ENCODE results near the gene PTPRN2.

Gene PTPRN2

DNA sequence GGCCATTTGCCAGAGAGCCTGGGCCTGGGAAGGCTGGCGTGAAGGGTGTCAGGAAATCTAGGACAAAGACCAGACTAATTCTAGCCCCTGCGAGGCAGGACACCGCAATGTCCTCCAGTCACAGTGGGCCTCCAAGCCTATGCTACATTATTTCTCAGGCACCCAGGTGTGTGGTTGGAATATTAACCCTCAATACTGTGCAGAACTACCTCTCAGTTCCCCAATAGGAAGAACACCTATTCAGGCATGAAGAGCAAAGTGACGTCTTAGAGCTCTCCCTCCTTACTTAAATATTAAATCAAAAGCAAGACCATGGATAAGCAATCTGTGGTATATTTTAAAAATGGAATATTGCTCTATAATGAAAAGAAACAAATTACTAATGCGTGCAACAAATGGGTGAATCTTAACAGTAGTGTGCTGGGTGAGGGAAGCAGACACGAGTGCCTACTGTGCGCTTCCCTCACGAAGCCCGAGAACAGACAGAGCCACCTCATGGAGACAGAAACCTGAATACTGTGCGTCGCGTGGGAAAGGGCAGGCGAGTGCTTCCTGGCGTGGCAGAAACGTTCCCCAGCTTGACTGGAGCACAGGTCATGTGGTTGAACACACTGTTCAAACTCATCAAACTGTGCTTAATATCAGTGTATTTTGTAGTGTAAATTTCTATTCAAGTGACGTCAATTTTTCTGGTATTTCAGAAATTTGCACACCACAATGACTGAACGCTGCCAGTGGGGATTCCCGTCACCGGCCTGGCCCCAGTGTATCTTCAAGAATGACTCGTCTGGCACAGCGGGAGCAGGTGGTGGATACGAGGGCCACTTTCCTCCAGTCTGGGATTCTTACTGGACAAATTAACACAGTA, 15.5 kb upstream of the PTPRN2 start:
- no peak for DNase-seq

DNA sequence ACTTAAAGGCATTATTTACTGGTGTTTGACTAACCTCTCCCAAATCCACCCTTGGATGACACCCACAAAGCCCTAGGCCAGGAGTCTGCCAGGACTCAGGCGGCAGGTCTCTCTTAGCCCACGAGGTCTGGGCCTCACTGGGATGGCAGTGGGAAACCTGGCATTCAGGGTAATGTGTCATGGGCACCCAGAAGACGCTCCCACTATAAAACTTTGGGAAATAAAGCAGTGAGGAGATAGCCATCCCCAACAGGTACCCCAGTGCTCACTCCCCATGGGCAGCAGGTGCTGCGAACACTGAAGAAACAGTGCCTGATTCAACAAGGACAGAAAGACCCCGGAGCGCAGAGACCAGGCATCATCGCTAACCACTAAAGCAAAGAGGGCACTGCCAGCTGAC, 14.4 kb upstream of the PTPRN2 start:
- no peak for DNase-seq

- DNase-seq: no peak
Measured at GRCh38 chr7:158601090-158601489, 13.5 kb upstream of the PTPRN2 start.

- DNase-seq: no peak
Measured at GRCh38 chr7:158596745-158597144, 9.1 kb upstream of the PTPRN2 start.

DNA sequence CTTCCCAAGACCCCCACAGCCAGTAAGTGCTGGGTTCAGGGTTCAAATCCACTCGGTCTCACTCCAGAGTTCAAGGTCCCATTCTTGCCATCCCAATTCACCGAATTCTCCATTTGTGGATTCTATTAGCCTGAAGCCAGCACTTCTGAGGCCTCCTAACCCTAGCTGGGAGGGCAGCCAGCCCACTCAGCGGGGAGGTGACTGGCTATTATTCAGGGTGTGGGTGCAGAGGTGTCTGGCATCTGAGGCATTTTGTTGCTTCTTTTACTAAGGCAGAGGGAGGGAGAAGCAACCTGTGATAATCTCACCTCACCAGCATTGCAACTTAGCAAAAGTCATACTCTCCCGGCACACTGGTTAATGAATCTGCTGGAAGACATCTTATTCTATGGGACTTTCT, 8.7 kb upstream of the PTPRN2 start:
- no peak for DNase-seq

GRCh38 chr7:158595068-158595467, 7.4 kb upstream of the PTPRN2 start:
- no peak for DNase-seq

- DNase-seq: no peak
Measured at GRCh38 chr7:158592541-158592940, 4.9 kb upstream of the PTPRN2 start.

DNA sequence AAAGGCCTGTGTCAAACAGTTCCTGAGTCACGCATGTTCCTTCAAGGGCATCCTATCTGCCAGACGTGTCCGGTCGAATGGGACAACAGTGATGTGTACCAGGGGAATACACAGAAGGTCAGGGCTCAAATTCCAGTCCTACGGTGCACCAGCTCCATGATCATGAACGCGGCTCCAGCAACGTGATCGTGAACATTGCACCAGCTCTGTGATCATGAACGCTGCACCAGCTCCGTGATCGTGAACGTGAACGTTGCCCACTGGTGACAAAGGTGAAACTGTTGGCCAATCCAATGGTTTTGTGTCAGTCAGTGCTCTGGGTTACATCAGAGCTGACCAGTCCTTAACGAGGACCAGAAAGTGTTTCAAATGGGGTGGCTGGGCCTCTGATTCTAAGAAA, 4.3 kb upstream of the PTPRN2 start:
- no peak for DNase-seq

DNA sequence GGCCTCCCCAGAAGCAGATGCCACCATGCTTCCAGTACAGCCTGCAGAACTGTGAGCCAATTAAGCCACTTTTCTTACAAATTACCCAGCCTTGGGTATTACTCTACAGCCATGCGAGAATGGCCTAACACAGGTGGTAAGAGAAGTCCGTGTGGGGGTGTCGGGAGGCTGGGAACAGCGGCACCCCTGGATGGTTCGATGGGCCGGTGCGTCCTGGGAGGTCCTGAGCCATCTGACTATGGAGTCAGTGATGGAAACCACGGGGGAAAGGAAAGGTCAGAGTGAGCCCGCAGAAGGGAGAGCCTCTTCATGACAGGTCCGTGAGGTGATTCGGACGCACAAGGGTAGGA, 2.5 kb upstream of the PTPRN2 start:
- DNase-seq: no peak

- no peak for DNase-seq
Measured at GRCh38 chr7:158589653-158590052, 2.0 kb upstream of the PTPRN2 start.

DNA sequence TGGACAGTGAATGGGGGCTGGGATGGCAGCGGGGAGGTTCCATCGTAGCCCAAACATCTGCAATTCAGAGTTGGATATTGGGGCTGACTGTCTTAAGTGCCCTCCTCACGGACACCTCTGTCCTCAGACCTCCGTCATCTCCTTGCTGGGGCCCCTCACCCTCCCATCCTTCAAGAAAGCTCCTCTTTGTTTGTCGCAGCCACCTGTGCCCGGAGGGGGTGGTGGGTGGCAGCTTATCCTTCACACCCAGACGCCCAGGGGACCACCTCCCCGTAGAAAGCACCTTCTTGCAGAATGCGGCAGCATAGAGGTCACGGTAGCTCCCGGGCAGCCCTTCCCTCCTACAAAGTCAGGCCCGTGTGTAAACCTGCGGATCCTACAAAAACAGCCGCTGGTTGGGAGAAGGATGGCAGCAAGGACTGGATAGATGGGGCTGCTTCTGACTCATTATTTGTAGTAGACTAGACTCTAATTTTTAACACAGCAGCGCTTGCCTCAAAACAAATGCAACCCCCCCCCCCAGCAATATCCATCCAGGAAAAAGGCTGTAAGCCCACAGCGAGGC, 1.3 kb upstream of the PTPRN2 start:
- no peak for DNase-seq

DNA sequence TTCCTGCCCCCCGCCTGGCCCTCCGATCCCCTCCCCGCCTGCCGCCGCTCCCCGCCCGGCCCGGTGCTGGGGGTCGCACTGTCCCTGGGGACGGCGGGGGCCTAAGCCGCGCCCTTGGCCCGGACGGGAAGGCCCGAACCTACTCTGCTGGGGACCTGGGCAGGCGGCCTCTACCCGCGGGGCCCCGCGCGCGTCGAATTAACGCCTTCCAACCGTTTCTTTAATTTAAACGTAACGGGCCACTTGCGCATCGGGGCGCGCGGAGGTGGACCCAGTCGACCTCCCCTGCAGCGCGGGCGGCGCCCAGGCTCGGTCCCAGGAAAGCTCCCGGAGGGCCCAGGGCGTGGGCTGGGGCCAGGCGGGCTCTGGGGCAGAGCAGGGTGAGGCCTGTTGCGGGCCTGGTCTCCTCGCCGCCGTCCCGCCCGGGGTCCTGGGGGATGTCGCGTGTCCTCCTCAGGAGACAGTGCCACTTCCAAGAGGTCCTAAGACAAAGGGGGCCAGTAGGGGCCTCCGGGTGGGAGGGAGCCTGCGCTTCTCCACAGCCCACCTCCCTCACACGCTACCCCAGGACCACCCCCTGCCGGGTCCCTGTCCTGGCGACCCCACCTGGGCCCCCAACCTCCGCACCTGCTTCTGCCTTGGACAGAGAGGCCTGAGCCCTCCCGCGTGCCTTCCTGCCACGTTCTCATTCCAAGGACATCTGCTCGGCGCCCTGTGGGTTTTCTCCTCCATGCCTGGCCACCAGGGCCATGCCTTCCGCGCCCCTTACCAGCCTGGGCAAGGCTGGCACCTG, 658 bp upstream of the PTPRN2 start:
- no peak for DNase-seq

DNA sequence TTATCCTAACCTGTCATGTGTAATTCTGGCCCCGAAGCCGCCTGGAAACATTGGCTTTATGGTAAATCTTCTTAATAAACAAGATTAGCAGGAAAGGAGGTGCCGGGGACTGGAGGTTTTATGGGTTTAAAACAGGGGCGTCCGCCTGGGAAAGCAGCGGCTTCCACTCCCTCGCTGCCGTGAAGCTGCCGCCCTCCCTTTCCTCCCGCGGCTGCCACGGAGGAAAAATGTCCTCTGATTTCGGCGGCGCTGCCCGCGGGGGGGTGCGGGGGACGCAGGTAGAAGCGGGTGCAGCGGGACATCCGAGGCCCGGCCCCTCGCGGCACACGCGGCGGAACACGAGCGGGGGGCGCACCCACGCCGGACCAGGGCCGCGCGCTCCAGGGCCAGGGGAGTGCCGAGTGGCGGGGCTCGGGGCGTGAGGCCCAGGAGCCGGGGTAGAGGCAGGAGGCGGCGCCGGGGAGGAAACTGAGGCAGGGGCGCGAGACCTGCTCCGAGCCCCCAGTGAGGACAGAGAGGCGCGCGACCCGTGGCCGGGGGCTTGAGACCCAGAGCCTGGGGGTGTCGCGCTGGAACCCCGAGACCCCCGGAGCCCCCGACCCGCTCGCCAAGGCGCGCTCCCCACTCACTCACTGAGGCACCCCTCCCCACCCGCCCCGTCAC, 993 bp downstream of the PTPRN2 start:
- no peak for DNase-seq

GRCh38 chr7:158585721-158586498, 1.7 kb downstream of the PTPRN2 start:
- no peak for DNase-seq

DNA sequence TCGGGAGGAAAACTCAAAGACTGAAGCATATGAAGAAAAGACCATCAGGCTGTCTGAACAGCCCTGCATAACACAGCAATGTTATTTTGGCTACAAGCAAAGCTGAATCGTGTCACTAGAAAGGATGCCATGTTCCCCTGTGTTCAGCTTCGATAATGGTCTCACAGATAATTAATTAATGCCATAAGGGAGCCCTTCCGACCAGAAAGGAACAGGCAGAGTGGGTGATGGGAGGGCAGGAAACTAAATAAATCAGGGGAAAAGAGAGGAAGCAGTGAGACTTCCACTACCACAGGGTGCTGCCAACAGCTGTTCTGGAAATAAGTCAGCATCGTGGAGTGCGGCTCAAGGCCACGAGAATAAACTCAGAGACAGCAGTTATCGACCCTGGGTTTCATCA, 3.2 kb downstream of the PTPRN2 start:
- no peak for DNase-seq

- no peak for DNase-seq
Measured at GRCh38 chr7:158583810-158584209, 3.8 kb downstream of the PTPRN2 start.

DNA sequence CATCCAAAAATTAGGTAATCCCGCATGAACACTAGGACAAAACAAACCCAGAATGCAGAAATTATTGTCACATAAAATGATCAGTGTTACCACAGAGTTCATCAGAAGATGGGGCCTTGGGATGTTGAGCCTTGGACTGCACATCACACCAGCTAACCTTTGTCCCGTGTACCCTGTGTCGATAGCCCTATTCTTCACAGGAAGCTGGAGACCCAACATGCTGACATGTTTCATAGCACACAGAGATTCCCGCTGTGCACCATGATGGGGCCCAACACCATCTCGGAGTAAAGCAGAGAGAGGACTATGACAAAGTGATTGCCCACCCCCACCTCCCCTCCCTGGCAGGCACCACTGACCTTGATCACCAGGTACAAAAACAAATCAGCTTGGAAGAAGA, 4.5 kb downstream of the PTPRN2 start:
- DNase-seq: no peak

GRCh38 chr7:158582089-158582456, 5.5 kb downstream of the PTPRN2 start:
- DNase-seq: no peak

GRCh38 chr7:158581440-158582088, 6.1 kb downstream of the PTPRN2 start:
- DNase-seq: no peak

- DNase-seq: no peak
Measured at GRCh38 chr7:158579662-158580646, 7.7 kb downstream of the PTPRN2 start.
